ENCODE measurements around the gene TCL1B.

TCL1B gene, protein sequence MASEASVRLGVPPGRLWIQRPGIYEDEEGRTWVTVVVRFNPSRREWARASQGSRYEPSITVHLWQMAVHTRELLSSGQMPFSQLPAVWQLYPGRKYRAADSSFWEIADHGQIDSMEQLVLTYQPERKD

DNA sequence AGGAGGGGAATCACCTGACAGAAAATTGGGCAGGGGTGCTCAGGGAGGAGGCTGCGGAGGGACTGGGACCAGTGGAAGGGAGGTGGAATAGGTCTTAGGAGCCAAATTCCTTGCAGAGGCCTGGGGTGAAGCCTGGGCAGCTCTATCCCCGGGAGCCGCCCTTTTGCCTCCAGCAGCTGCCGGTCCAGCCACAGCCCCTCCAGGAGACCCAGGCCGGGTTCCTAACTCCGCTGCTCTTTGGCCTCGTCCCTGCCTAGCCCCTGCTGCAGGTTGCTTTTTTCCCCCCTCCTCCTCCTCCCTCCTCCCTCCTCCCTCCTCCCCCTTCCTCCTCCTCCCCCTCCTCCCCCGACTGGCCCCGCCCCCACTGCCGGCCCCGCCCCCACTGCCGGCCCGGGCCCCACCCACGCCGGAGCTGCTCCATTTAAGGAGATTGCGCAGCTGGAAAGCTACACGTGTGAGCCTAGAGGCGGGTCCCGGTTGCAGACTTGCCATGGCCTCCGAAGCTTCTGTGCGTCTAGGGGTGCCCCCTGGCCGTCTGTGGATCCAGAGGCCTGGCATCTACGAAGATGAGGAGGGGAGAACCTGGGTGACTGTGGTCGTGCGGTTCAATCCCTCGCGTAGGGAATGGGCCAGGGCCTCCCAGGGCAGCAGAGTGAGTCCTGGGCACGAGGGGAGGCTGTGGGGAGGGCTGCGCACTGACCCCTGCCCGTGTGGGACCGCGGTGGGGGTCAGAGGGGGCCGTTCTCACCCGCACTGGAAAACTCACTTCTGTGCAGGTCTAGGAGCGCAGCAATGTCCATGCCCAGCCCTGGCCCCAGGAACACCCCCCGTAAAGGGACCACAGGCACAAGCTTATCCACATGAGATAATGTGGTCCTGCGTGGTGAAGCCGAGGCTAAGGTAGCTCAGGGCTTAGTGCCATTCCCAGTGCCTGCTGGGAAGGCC lies at the start of gene TCL1B:
TCL1B (plus strand) TSS at position 449 of the 945 bp plus-strand sequence; CDS start at position 491, 42 bp downstream.
- H3K36me3 ChIP-seq (ENCODE audit: low read depth) = no peaks in the 10 kb centered on the region
- ATAC-seq (ENCODE audit: low read depth) (no peak), DNase-seq (ENCODE audit: low spot score) (no peak)
- no peak within 1 kb of the TSS for H3K4me3 ChIP-seq (ENCODE audit: severe bottlenecking)
- no peaks in the 10 kb centered on the region for H3K9me3 ChIP-seq (ENCODE audit: severe bottlenecking)
- peaks cover 13% of the 10 kb centered on the region for H3K27me3 ChIP-seq (ENCODE audit: insufficient read depth, poor library complexity, severe bottlenecking)
- TF ChIP-seq, protein P1, sequence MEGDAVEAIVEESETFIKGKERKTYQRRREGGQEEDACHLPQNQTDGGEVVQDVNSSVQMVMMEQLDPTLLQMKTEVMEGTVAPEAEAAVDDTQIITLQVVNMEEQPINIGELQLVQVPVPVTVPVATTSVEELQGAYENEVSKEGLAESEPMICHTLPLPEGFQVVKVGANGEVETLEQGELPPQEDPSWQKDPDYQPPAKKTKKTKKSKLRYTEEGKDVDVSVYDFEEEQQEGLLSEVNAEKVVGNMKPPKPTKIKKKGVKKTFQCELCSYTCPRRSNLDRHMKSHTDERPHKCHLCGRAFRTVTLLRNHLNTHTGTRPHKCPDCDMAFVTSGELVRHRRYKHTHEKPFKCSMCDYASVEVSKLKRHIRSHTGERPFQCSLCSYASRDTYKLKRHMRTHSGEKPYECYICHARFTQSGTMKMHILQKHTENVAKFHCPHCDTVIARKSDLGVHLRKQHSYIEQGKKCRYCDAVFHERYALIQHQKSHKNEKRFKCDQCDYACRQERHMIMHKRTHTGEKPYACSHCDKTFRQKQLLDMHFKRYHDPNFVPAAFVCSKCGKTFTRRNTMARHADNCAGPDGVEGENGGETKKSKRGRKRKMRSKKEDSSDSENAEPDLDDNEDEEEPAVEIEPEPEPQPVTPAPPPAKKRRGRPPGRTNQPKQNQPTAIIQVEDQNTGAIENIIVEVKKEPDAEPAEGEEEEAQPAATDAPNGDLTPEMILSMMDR (IDR thresholded peaks at IDR 0.05; ENCODE audit: poor library complexity, severe bottlenecking) = no peak
- no peaks in the 10 kb centered on the region for H3K4me1 ChIP-seq (ENCODE audit: insufficient read depth, poor library complexity, severe bottlenecking)
- no peak within 1 kb of the TSS for H3K27ac ChIP-seq (ENCODE audit: poor library complexity, severe bottlenecking)

DNA sequence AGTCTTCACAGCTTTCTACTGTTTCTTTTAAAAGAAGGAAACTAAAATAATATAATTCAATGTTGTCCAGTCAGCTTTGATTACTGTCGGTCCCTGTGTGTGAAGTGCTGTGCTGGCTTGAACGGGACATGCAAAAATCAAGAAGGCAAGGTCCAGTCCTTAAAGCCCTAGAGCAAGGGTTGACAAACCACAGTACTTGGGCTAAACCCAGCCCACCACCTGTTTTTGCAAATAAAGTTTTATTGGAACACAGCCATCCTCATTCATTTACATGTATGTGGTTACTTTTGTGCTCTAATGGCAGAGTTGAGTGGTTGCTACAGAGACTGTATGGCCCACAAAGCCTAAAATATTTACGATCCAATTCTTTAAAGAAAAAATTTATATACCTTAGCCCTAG lies 41.2 kb upstream of the TCL1B start:
- ATAC-seq (ENCODE audit: low read depth) (no peak), DNase-seq (ENCODE audit: low spot score) (no peak)
- Histone ChIP-seq H3K4me3 (ENCODE audit: severe bottlenecking) (no peak overlapping the region), H3K9me3 (ENCODE audit: severe bottlenecking) (no peaks in the 10 kb centered on the region), H3K27ac (ENCODE audit: poor library complexity, severe bottlenecking) (no peak overlapping the region), H3K36me3 (ENCODE audit: low read depth) (no peaks in the 10 kb centered on the region), H3K4me1 (ENCODE audit: insufficient read depth, poor library complexity, severe bottlenecking) (no peaks in the 10 kb centered on the region), H3K27me3 (ENCODE audit: insufficient read depth, poor library complexity, severe bottlenecking) (no peaks in the 10 kb centered on the region)
- TF ChIP-seq, protein P1 (IDR thresholded peaks at IDR 0.05; ENCODE audit: poor library complexity, severe bottlenecking) = no peak

DNA sequence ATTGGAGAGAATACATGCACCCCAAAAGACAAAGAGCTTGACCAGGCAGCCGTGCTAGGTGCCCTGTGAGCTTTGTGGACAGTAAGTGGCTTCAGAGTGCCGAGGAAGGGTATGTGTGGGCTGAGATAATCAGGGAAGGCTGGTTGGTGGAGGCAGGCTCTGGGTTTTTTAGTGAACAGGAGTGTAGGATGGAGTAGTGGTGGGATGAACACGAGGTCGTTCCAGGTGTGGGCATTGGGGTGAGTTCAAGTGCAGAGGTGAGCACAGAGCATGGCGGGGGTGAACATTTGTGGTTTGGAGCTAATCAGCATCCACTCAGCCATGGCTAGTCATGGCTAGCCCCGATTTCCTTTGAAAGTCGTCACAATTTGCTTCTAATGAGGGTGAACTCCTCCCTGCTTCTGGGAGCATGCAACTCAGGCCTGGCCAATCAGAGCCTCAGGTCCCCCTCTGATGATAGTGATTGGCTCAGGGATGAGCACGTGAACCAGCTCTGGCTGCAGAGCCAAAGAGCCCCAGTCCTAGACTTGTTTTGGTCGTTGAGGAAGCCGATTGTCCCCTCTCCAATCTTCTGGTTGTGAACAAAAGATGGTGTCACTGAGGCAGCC lies 40.7 kb upstream of the TCL1B start:
- H3K27ac ChIP-seq (ENCODE audit: poor library complexity, severe bottlenecking) = no peak overlapping the region
- ATAC-seq (ENCODE audit: low read depth) = no peak
- no peak for DNase-seq (ENCODE audit: low spot score)

DNA sequence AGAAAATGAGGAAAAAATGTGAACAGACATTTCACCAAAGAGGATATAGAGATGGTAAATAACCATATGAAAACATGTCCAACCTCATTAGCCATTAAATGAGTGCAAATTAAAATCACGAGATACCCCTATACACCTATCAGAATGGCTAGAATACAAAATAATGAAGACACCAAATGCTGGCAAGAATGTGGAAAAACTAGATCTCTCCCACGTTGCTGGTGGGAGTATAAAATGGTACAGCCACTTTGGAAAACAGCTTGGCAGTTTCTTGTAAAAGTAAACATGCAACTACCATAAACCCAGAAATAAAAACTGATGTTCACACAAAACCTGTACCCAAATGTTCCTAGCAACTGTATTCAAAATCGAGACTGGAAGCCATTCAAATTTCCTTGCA lies 38.3 kb upstream of the TCL1B start:
- Histone ChIP-seq H3K9me3 (ENCODE audit: severe bottlenecking) (no peaks in the 10 kb centered on the region), H3K27me3 (ENCODE audit: insufficient read depth, poor library complexity, severe bottlenecking) (peaks cover 10% of the 10 kb centered on the region), H3K27ac (ENCODE audit: poor library complexity, severe bottlenecking) (no peak overlapping the region), H3K36me3 (ENCODE audit: low read depth) (no peaks in the 10 kb centered on the region), H3K4me1 (ENCODE audit: insufficient read depth, poor library complexity, severe bottlenecking) (no peaks in the 10 kb centered on the region), H3K4me3 (ENCODE audit: severe bottlenecking) (no peak overlapping the region)
- no peak for DNase-seq (ENCODE audit: low spot score)
- TF ChIP-seq, protein P1 (IDR thresholded peaks at IDR 0.05; ENCODE audit: poor library complexity, severe bottlenecking) = no peak
- no peak for ATAC-seq (ENCODE audit: low read depth)

More for the DNA sequence above, 40.7 kb upstream of the TCL1B start:
- TF ChIP-seq, protein P1 (IDR thresholded peaks at IDR 0.05; ENCODE audit: poor library complexity, severe bottlenecking) = no peak
- Histone ChIP-seq H3K9me3 (ENCODE audit: severe bottlenecking) (no peaks in the 10 kb centered on the region), H3K4me1 (ENCODE audit: insufficient read depth, poor library complexity, severe bottlenecking) (no peaks in the 10 kb centered on the region), H3K27me3 (ENCODE audit: insufficient read depth, poor library complexity, severe bottlenecking) (no peaks in the 10 kb centered on the region), H3K4me3 (ENCODE audit: severe bottlenecking) (no peak overlapping the region), H3K36me3 (ENCODE audit: low read depth) (no peaks in the 10 kb centered on the region)

All from RWPE2 (cell line).